HG03432 (cell line): ENCODE data around the gene UNC119.
A peak's percentile ranks its signal among the peaks of the same experiment; 100 is the strongest.

Source experiments
- ATAC-seq: cut with Tn5 transposase; IDR thresholded peaks from one replicate; pipeline ENCODE4 v1.9.1; 2021; ENCODE audit warnings: mild to moderate bottlenecking, moderate library complexity; ENCODE audit not compliant: unreplicated experiment

The UNC119 gene

GRCh38 chr17:28500712-28501379 is 51.6 kb downstream of the UNC119 start:
- ATAC-seq, result peak; percentile 70

GRCh38 chr17:28499684-28500357 is 52.6 kb downstream of the UNC119 start:
- no peak for ATAC-seq

DNA sequence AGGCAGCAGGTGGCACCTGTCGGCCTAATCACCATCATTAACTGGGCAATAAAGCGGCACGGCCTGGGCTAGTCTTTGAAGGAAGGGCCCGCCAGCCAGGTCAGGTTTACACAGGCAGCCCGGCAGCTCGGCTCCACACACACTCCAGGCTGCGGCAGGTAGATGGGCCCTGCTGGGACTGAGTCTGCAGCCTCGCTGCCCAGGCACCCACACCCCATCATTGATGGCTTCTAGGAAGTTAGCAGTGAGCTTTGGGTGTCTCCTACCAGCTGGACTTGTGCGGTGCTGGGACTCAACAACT is 53.1 kb downstream of the UNC119 start:
- ATAC-seq, result no peak

- ATAC-seq, result no peak
Measured at GRCh38 chr17:28498652-28499363, 53.6 kb downstream of the UNC119 start.

DNA sequence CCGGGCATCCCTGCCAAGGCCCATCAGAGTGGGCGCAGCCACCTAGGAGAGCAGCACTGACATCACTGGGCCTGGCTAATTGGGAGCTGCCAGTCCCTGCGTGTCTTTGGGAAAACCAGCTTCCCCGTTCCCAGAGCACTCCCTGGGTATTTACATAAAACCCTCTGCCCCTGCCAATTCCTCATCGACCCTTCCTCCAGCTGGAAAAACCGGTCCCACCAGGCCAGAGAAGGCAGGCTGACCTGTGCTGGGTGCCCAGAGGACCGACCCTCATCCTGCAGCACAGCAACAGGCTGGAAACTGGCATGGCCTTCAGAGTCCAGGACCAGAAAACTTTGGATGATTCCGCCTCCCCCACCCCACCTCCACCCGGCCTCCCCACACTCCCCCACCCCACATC is 54.5 kb downstream of the UNC119 start:
- no peak for ATAC-seq
